GM21576 (cell line): ENCODE results near the gene BRPF3.
"Not testable (repeated sequence)": the region's sequence is repeated elsewhere in the genome, so short reads cannot be mapped to it uniquely, and the experiment has no call there.

ENCODE experiments used
- ATAC-seq: cut with Tn5 transposase; IDR thresholded peaks from one replicate; pipeline ENCODE4 v1.9.1; 2021; ENCODE audit warnings: mild to moderate bottlenecking, moderate library complexity; ENCODE audit not compliant: unreplicated experiment

Gene BRPF3

GRCh38 chr6:36200154-36200891 lies 3.8 kb downstream of the BRPF3 start:
- no peak for ATAC-seq

DNA sequence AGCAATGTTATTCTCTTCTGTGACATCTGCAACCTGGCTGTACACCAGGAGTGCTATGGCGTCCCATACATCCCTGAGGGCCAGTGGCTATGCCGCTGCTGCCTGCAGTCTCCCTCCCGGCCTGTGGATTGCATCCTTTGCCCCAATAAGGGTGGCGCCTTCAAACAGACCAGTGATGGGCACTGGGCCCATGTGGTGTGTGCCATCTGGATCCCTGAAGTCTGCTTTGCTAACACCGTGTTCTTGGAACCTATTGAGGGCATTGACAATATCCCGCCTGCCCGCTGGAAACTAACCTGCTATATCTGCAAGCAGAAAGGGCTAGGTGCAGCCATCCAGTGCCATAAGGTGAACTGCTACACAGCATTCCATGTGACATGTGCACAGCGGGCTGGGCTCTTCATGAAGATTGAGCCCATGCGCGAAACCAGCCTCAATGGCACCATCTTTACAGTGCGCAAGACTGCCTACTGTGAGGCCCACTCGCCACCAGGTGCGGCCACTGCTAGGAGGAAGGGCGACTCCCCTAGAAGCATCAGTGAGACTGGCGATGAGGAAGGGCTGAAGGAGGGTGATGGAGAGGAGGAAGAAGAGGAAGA lies 4.6 kb downstream of the BRPF3 start:
- no peak for ATAC-seq

- ATAC-seq = no peak
These were observed 5.1 kb downstream of the BRPF3 start for GRCh38 chr6:36201612-36202011.

DNA sequence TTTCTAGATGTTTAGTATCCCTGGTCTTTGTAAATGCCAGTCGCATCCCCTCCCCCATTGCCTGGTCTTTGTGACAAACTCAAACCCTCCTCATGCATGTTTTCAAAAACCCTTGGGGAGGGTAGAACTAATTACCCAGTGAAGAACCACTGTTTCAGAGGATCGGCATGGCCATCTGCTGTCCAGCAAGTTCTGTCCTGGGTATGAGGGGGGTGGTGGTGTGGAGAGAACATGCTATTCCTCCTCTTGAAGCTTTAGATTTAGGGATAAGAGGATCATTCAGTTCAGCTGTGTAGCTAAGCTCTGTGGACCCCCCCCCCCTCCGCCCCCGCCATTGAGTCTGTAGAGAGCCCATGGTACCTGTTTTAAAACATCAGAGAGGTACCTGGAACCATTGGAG lies 5.6 kb downstream of the BRPF3 start:
- ATAC-seq = no peak

DNA sequence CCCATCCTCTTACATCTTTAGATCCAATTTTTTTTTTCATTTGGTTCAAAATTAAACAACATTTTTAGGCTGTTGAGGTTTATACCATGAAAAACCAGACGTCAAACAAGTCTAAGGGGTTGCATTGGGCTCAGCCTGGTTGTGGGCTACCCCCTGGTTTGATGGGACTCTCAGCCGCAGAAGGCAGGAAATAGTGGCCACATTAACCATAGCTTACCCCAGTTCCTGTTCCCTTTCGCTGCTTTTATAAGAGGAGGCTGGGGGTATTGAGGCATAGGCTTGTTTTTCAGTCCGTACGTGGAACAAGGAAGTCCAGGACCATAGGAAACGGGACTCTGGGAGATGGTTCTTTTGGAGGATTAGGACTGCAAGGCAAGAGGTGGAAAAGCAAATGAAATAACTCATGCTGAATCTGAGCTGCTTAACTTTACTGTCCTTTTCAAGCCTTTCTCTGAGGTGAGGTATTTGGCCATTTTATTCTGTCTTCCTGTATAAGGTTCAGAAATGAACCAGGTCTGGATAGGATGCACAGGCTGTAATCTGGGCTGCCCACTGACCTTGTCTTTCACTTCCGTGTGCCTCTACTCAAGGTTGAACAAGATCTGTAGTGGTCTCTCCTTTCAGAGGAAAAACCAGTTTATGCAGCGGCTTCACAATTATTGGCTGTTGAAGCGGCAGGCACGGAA lies 7.7 kb downstream of the BRPF3 start:
- no peak for ATAC-seq

- ATAC-seq = no peak
These were observed 10.6 kb downstream of the BRPF3 start for GRCh38 chr6:36207155-36207554.

- ATAC-seq = no peak
These were observed 13.1 kb downstream of the BRPF3 start for GRCh38 chr6:36209606-36210005.

- no peak for ATAC-seq
These were observed 13.6 kb downstream of the BRPF3 start for GRCh38 chr6:36210182-36210581.

GRCh38 chr6:36210886-36211595 lies 14.5 kb downstream of the BRPF3 start:
- no peak for ATAC-seq

- ATAC-seq = no peak
These were observed 20.0 kb downstream of the BRPF3 start for GRCh38 chr6:36216559-36216958.

GRCh38 chr6:36217188-36217587 lies 20.6 kb downstream of the BRPF3 start:
- no peak for ATAC-seq

DNA sequence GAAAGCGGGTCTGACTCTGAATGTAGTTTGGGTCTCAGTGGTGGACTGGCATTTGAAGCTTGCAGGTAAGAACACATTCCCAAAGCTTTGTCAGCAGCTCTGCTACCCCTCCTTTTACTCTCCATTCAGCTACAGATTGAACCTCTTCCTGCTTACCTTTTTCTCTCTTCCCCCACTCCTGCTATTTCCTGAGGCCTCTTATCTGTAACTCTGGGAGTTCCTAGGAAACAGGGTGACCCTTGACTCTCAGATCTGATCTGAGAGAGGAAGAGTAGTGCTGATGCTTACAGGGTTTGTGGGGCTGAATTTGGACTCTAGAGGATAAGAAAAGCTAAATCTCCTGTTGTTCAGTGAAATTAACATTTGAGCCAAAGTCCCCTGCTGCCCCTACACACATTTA lies 21.4 kb downstream of the BRPF3 start:
- no peak for ATAC-seq

DNA sequence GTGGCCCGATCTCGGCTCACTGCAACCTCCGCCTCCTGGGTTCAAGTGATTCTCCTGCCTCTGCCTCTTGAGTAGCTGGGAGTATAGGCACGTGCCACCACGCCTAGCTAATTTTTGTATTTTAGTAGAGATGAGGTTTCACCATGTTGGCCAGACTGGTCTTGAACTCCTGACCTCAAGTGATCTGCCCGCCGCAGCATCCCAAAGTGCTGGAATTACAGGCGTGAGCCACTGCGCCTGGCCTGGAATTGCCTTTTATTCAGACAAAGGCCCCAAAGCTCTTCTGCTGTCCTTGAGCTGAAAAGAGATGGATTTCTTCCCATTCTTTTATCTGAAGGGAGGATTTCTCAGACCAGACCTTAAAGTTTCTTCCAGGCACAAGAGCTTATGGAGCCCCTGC lies 22.0 kb downstream of the BRPF3 start:
- not testable (repeated sequence) for ATAC-seq

DNA sequence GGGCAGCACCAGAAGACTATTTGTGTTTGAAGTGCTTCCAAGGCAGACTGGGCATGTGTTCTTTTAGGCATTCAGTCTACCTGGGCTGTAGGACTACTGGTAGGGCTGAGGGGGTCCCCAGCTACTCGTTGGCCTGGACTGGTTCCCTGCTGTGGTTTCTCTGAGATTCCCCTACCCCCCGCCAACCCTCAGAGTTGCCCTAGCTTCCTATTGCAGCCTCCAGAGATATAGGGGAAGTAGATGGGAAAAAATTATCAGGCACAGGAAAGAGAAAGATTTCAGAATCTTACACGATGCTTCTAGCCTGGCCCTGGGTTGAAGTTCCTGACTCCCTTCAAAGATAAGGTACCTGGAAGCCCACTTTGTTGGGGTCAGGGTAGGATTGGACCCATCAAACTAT lies 22.5 kb downstream of the BRPF3 start:
- no peak for ATAC-seq

DNA sequence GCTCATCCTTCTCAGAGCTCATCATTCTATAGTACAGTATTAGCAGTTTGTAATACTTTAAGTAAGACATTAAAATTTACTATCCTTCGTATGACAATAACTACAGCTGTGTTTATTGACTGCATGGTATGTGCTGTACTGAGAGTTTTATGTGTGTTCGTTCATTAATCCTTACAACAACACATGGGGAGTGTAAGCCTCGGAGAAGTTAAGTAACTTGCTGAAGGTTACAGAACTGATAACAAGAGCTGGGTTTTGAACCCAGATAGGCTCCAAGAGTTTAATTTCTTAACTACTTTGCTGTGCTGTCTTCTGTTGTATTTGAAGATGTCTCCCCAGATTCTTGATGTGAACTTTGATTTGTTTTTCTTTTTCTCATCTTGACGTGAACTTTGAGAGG lies 23.7 kb downstream of the BRPF3 start:
- ATAC-seq = no peak

GRCh38 chr6:36221674-36222073 lies 25.1 kb downstream of the BRPF3 start:
- no peak for ATAC-seq

DNA sequence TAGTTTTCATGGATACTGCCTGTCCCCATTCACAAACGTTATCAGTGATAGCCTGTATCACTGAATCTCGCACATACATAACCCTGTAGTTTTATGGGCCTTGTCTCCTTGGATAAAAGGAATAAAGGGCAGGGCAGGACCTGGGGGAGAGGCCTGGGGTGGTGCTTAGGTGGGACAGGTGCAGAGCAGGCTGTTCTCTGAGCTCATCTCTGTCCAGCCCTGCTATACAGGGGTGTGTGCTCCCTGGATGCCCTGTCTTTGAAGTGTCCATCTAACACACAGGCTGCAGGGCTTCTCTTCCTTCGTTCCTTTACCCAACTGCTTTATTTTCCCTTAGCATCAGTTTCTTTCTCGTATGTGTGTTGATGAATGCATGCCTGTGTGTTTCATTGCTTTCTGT lies 26.4 kb downstream of the BRPF3 start:
- no peak for ATAC-seq

- ATAC-seq = no peak
These were observed 27.2 kb downstream of the BRPF3 start for GRCh38 chr6:36223706-36224105.

DNA sequence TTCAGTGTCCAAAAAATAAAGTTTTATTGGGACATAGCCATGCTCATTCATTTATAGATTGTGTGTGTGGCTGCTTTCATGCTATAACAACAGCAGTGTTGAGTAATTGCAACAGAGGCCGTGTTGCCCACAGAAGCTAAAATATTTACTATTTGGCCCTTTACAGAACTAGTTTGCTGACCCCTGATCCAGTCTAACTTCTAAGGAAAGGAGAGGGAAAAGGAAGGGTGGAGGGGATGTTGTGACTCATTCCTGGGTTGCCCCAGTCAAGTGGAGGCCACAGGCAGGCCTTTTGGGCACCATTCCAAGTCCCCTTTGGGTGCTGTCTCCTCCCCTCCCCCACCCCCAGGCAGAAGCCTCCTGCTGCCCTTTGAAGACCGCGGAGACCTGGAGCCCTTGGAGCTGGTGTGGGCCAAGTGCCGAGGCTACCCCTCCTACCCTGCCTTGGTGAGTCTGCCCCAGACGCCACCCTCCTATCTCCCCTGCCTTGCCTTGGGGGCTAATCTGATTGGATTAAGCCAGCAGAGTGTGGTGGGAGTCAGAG lies 28.4 kb downstream of the BRPF3 start:
- ATAC-seq = no peak

DNA sequence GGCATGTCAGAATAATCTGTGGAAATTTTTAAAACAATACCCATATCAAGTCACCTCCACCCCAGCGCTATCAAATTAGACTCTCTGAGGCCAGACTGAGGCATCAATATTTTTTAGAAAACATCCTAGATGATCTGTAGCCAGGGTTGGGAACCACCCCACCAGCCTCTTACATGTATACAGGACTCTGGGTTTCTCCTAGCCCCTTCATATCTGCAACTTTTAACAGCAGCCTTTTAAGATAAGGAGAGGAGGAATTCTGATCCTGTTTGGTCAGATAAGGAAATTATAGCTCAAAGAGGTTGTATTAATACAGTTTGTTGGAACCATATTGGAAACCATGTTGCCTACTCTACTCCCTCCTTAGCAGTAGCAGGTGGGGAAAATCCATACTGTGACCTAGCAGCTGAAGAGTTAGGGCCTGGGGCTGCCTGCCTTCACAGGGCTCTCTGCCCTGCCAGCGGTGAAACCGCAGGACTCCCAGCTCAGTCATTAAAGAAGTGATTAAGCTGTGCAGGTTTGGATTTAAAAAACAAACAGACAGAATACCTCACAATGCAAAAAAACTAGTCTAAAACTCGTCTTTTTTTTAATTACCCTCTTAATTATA lies 30.0 kb downstream of the BRPF3 start:
- no peak for ATAC-seq
